Bladder microvascular endothelial cell (primary cell): ENCODE results near the gene UBE2R2. TPM values are rescaled to one million over a fixed set of nuclear protein-coding genes. Genes with fewer than 3 reads are reported as not detected.

Source experiments
- total RNA-seq: library from RNA; depleted of rRNA; stranded (reverse); fragments of >200 nt; gene quantifications from 2 replicates; pipeline ENCODE4 v1.2.3, GENCODE V29; 2014

Gene UBE2R2, protein sequence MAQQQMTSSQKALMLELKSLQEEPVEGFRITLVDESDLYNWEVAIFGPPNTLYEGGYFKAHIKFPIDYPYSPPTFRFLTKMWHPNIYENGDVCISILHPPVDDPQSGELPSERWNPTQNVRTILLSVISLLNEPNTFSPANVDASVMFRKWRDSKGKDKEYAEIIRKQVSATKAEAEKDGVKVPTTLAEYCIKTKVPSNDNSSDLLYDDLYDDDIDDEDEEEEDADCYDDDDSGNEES
- 18.5 and 35.4 TPM in 2 replicates for total RNA-seq

DNA sequence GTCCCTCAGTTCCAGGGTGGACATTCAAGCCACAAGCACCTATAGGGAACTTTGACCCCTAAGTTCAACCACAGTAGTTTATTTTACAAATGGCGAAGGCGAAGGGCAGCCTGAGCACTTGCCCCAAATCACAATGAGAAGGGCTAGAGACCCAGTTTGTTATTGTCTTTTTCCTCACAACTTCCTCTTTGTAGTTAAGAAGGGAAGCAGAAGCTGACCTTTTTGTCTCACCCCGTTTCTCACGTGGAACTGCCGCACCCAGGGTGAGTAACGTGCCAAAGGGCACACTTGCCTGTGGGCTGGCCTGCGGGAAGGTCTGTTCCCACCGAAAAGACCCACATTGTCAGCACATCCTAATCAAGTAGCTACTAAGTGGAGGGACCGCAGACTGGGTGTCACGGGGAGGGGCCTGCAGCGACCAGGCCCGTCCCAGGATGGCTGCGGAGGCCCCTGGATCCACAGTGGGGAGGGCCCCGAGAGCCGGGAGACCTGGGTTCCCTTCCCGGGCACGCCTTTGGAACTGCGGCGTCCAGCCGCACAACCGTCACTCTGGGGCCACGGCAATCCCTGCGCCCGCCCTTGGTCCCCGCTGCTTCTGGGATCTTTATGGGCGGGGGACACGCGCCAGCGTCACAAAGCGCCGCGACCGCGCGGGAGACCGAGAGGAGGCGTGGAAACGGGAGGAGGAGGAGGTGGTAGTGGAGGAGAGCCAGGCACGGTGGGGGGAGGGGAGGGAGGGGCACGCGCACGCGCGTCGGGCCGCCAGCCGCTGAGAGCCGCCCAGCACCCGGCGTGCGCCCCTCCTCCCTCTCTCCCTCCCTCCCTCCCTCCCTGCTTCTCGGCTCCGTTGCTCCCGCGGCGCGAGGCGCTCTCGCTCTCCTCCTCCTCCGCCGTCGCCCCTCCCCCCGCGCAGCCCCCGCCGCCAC is at the start of gene UBE2R2:
Gene UBE2R2 (plus strand): TSS at position 834 of the 926 bp plus-strand sequence. CDS start 598 bp downstream, outside the sequence.

DNA sequence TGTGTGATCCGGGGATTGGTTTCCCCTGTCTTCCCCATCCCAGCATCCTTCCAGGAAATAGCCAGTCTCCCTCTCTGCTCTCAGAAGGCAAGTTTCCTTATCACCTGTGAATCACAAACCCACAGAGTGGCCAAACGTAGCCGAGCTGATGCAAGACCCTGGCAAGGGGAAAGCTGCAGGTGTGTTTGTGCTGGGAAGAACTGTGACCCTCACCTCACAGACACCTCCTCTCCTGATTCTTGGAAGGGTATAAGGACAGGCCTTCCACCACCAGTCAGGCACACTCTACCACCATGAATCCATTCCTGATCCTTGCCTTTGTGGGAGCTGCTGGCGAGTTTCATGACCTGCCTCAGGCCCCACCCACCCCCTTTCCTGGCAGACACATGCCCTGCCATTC is 21.7 kb upstream of the UBE2R2 start, which contains the start of gene PRSS3:
Gene PRSS3 (plus strand): TSS at position 281 of the 400 bp plus-strand sequence. CDS start 13 bp downstream, at position 294.

Other genes starting within 250 kb of the UBE2R2 start
- gene PRSS3, start 21.6 kb upstream of the UBE2R2 start, total RNA-seq = 2.3 and 3.9 TPM in 2 replicates
- 14.6 and 37.2 TPM in 2 replicates for gene UBAP2, start 231.7 kb downstream of the UBE2R2 start, total RNA-seq